ENCODE data around the gene GAK. TPM values are rescaled to one million over a fixed set of nuclear protein-coding genes. Genes with fewer than 3 reads are reported as not detected.
"Not testable (repeated sequence)": the region's sequence is repeated elsewhere in the genome, so short reads cannot be mapped to it uniquely, and the experiment has no call there.

The GAK gene
- total and polyA plus RNA-seq, 4 donors: 27.4 to 69.7 (median 47.0) TPM

- DNase-seq (ENCODE audit: low spot score): no peak
- 91% methylated on average over 30 of the region's 30 CpGs for WGBS
Measured at GRCh38 chr4:808860-809570, 123.1 kb downstream of the GAK start.

DNA sequence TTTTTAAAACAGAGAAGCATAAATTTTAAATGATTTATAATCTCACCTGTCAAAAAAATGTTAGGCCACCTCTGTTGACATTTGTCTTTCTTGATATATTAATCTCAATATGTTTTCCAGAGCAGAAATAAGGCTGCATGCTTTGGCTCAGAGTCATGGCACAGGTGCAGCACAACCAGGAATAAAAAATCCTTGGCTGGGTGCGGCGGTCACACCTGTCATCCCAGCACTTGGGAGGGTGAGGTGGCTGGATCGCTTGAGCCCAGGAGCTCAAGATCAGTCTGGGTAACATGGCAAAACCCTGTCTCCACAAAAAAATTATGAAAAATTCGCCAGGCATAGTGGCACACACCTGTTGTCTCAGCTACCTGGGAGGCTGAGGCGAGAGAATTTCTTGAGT is 124.3 kb downstream of the GAK start:
- Histone ChIP-seq H3K4me3 (ENCODE audit: low read depth in 1 of 3, low read length in 3 of 3) (no peak overlapping the region), H3K4me1 (ENCODE audit: control insufficient read depth in 4 of 4, insufficient read depth in 4 of 4, low read length in 3 of 4) (no peaks in the 10 kb centered on the region), H3K9ac (ENCODE audit: low read depth in 1 of 2, low read length in 2 of 2) (no peak overlapping the region), H3K36me3 (ENCODE audit: control insufficient read depth in 4 of 4, insufficient read depth in 3 of 4, low read depth in 1 of 4, low read length in 3 of 4) (no peaks in the 10 kb centered on the region), H3K27ac (ENCODE audit: low read depth in 1 of 2, low read length in 2 of 2) (no peak overlapping the region), H3K27me3 (ENCODE audit: control insufficient read depth in 4 of 4, insufficient read depth in 4 of 4, low read length in 3 of 4) (no peaks in the 10 kb centered on the region), H3K9me3 (ENCODE audit: control insufficient read depth in 4 of 4, low read length in 3 of 4) (no peaks in the 10 kb centered on the region)
- WGBS: 85% methylated on average over 5 of the region's 5 CpGs
- no peak for DNase-seq (ENCODE audit: low spot score)
- TF ChIP-seq GABPA (IDR thresholded peaks at IDR 0.05 in 1 of 2, conservative IDR thresholded peaks at IDR 0.05 in 1 of 2) (no peak), FOXA1 (IDR thresholded peaks at IDR 0.05) (no peak), YY1 (IDR thresholded peaks at IDR 0.05) (no peak), HNF4A (conservative IDR thresholded peaks at IDR 0.05) (no peak), SP1 (IDR thresholded peaks at IDR 0.05) (no peak), TAF1 (conservative IDR thresholded peaks at IDR 0.05) (no peak), JUND (IDR thresholded peaks at IDR 0.05) (no peak)
- TF ChIP-seq, protein P1, sequence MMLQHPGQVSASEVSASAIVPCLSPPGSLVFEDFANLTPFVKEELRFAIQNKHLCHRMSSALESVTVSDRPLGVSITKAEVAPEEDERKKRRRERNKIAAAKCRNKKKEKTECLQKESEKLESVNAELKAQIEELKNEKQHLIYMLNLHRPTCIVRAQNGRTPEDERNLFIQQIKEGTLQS (IDR thresholded peaks at IDR 0.05): no peak

More at GRCh38 chr4:808860-809570, 123.1 kb downstream of the GAK start:
- Histone ChIP-seq H3K9me3 (ENCODE audit: control insufficient read depth in 4 of 4, low read length in 3 of 4) (no peaks in the 10 kb centered on the region), H3K27ac (ENCODE audit: low read depth in 1 of 2, low read length in 2 of 2) (no peak overlapping the region), H3K36me3 (ENCODE audit: control insufficient read depth in 4 of 4, insufficient read depth in 3 of 4, low read depth in 1 of 4, low read length in 3 of 4) (no peaks in the 10 kb centered on the region), H3K4me1 (ENCODE audit: control insufficient read depth in 4 of 4, insufficient read depth in 4 of 4, low read length in 3 of 4) (no peaks in the 10 kb centered on the region), H3K9ac (ENCODE audit: low read depth in 1 of 2, low read length in 2 of 2) (no peak overlapping the region), H3K4me3 (ENCODE audit: low read depth in 1 of 3, low read length in 3 of 3) (no peak overlapping the region), H3K27me3 (ENCODE audit: control insufficient read depth in 4 of 4, insufficient read depth in 4 of 4, low read length in 3 of 4) (peaks cover 0 to 3% (median 0%) of the 10 kb centered on the region in 4 donors)
- TF ChIP-seq FOXA2 (IDR thresholded peaks at IDR 0.05): no peak
- TF ChIP-seq, protein P1 (IDR thresholded peaks at IDR 0.05): no peak
- no peak for TF ChIP-seq RAD21 (IDR thresholded peaks at IDR 0.05)
- TF ChIP-seq ZBTB33 (IDR thresholded peaks at IDR 0.05): no peak
- TF ChIP-seq EGR1 (IDR thresholded peaks at IDR 0.05; ENCODE audit: low read depth in 2 of 2): no peak
- TF ChIP-seq YY1 (IDR thresholded peaks at IDR 0.05): no peak
- TF ChIP-seq NR2F2 (IDR thresholded peaks at IDR 0.05): no peak
- no peak for TF ChIP-seq TAF1 (conservative IDR thresholded peaks at IDR 0.05)
- TF ChIP-seq HNF4A (conservative IDR thresholded peaks at IDR 0.05): no peak
- no peak for TF ChIP-seq MAX (IDR thresholded peaks at IDR 0.05)
- no peak for TF ChIP-seq SP1 (IDR thresholded peaks at IDR 0.05)
- no peak for TF ChIP-seq CTCF (IDR thresholded peaks at IDR 0.05; ENCODE audit: low read depth, low read length, missing input control)

- not testable (repeated sequence) for H3K4me1 ChIP-seq (ENCODE audit: control insufficient read depth in 4 of 4, insufficient read depth in 4 of 4, low read length in 3 of 4); H3K36me3 ChIP-seq (ENCODE audit: control insufficient read depth in 4 of 4, insufficient read depth in 3 of 4, low read depth in 1 of 4, low read length in 3 of 4); H3K4me3 ChIP-seq (ENCODE audit: low read depth in 1 of 3, low read length in 3 of 3); H3K27me3 ChIP-seq (ENCODE audit: control insufficient read depth in 4 of 4, insufficient read depth in 4 of 4, low read length in 3 of 4); DNase-seq (ENCODE audit: low spot score); H3K9me3 ChIP-seq (ENCODE audit: control insufficient read depth in 4 of 4, low read length in 3 of 4); H3K27ac ChIP-seq (ENCODE audit: low read depth in 1 of 2, low read length in 2 of 2); H3K9ac ChIP-seq (ENCODE audit: low read depth in 1 of 2, low read length in 2 of 2)
- 96% methylated on average over 4 of the region's 4 CpGs for WGBS
Measured at GRCh38 chr4:806979-807378, 125.1 kb downstream of the GAK start.
